MM.1S (cell line): ENCODE results near the gene PARP1.

Experiments used
- DNase-seq: peaks from one replicate; pipeline ENCODE4 v3.0.0-alpha.2; 2015
- H2AFZ ChIP-seq: fragments of 300-600 bp; sonication (generic); 2 replicates; pipeline ENCODE4 v1.6.0; 2016; ENCODE audit warnings: antibody characterized with exemption, low read length
- H3F3A ChIP-seq: fragments of 300-600 bp; sonication (generic); 2 replicates; pipeline ENCODE4 v1.6.1; 2016; ENCODE audit warnings: mild to moderate bottlenecking, antibody characterized with exemption, low read length, moderate library complexity, mixed read lengths; ENCODE audit not compliant: insufficient read depth
- H3K27ac ChIP-seq: fragments of 300-600 bp; sonication (generic); 2 replicates; pipeline ENCODE4 v1.5.1; 2016; ENCODE audit warnings: mild to moderate bottlenecking, low read length
- H3K27me3 ChIP-seq: fragments of 300-600 bp; sonication (generic); replicated peaks from 2 replicates; pipeline ENCODE4 v1.6.0; 2016; ENCODE audit warnings: low read length; ENCODE audit not compliant: insufficient read depth
- H3K36me3 ChIP-seq: fragments of 300-600 bp; sonication (generic); replicated peaks from 2 replicates; pipeline ENCODE4 v1.6.1; 2016; ENCODE audit warnings: mild to moderate bottlenecking, low read length, mixed read lengths; ENCODE audit not compliant: insufficient read depth
- H3K4me1 ChIP-seq: fragments of 300-600 bp; sonication (generic); 2 replicates; pipeline ENCODE4 v1.6.1; 2016; ENCODE audit warnings: low read length, mixed read lengths
- H3K4me2 ChIP-seq: fragments of 300-600 bp; sonication (generic); 2 replicates; pipeline ENCODE4 v1.6.0; 2016; ENCODE audit warnings: low read depth, low read length
- H3K4me3 ChIP-seq: fragments of 300-600 bp; sonication (generic); 2 replicates; pipeline ENCODE4 v1.5.1; 2016; ENCODE audit warnings: low read length, mixed read lengths
- H3K79me2 ChIP-seq: fragments of 300-600 bp; sonication (generic); 2 replicates; pipeline ENCODE4 v1.6.1; 2016; ENCODE audit warnings: mixed run types, low read length, mixed read lengths
- H3K9ac ChIP-seq: fragments of 300-600 bp; sonication (generic); 2 replicates; pipeline ENCODE4 v1.6.1; 2016; ENCODE audit warnings: low read length, mixed read lengths
- H3K9me2 ChIP-seq: fragments of 300-600 bp; sonication (generic); replicated peaks from 2 replicates; pipeline ENCODE4 v1.6.1; 2016; ENCODE audit warnings: mild to moderate bottlenecking, low read length, mixed read lengths; ENCODE audit not compliant: insufficient read depth
- H3K9me3 ChIP-seq: fragments of 300-600 bp; sonication (generic); replicated peaks from 2 replicates; pipeline ENCODE4 v1.6.1; 2016; ENCODE audit warnings: mild to moderate bottlenecking, low read length, mixed read lengths; ENCODE audit not compliant: insufficient read depth
- H4K20me1 ChIP-seq: fragments of 300-600 bp; sonication (generic); 2 replicates; pipeline ENCODE4 v1.6.1; 2016; ENCODE audit warnings: mild to moderate bottlenecking, low read length, moderate library complexity, mixed read lengths; ENCODE audit not compliant: insufficient read depth
- EZH2 ChIP-seq: fragments of 300-600 bp; sonication (generic); optimal IDR thresholded peaks from 2 replicates; pipeline ENCODE3; 2017; ENCODE audit warnings: low read depth, mild to moderate bottlenecking, antibody characterized with exemption, low read length, mixed read lengths
- EZH2phosphoT487 ChIP-seq: fragments of 300-600 bp; sonication (generic); IDR thresholded peaks from 2 replicates; pipeline ENCODE4 v1.6.1; 2018; ENCODE audit warnings: antibody characterized with exemption, low read length
- TF ChIP-seq, protein P1 (sequence below): fragments of 300-600 bp; sonication (generic); IDR thresholded peaks from 2 replicates; pipeline ENCODE4 v1.5.1; 2016; ENCODE audit warnings: antibody characterized with exemption, low read length, mixed read lengths

PARP1 gene

DNA sequence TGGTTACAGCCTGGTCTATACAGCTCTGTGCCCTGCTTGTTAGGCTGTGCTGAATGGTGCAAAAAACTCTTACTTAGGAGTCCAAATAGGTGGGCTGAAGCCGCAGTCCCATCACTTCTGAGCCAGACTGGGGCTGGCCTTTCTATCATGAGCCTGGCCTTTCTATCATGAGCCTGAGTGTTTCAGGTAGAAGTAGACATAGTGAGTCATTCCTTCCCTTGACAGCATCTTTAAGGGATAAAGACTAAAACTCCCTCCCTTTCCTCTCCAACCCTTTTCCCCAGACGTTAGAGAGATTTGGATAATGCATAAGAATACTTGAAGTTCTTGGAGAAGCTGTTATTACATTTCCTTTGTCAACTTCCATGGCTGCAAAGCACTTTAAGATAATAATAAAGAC is 46.5 kb upstream of the PARP1 start:
- Histone ChIP-seq H3K27me3 (no peaks in the 10 kb centered on the region), H3K4me3 (no peak overlapping the region), H3K36me3 (no peaks in the 10 kb centered on the region), H2AFZ (no peak overlapping the region), H3K4me2 (no peak overlapping the region), H3K4me1 (no peaks in the 10 kb centered on the region), H3K79me2 (no peaks in the 10 kb centered on the region), H3F3A (no peaks in the 10 kb centered on the region), H3K27ac (no peak overlapping the region), H3K9me2 (no peaks in the 10 kb centered on the region), H3K9me3 (no peaks in the 10 kb centered on the region), H4K20me1 (no peaks in the 10 kb centered on the region), H3K9ac (no peak overlapping the region)
- TF ChIP-seq EZH2phosphoT487 = no peak
- TF ChIP-seq, protein P1, sequence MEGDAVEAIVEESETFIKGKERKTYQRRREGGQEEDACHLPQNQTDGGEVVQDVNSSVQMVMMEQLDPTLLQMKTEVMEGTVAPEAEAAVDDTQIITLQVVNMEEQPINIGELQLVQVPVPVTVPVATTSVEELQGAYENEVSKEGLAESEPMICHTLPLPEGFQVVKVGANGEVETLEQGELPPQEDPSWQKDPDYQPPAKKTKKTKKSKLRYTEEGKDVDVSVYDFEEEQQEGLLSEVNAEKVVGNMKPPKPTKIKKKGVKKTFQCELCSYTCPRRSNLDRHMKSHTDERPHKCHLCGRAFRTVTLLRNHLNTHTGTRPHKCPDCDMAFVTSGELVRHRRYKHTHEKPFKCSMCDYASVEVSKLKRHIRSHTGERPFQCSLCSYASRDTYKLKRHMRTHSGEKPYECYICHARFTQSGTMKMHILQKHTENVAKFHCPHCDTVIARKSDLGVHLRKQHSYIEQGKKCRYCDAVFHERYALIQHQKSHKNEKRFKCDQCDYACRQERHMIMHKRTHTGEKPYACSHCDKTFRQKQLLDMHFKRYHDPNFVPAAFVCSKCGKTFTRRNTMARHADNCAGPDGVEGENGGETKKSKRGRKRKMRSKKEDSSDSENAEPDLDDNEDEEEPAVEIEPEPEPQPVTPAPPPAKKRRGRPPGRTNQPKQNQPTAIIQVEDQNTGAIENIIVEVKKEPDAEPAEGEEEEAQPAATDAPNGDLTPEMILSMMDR = no peak
- no peak for TF ChIP-seq EZH2
- no peak for DNase-seq

GRCh38 chr1:226453015-226453704 is 45.3 kb upstream of the PARP1 start:
- Histone ChIP-seq H3K4me1 (no peaks in the 10 kb centered on the region), H3K4me2 (no peak overlapping the region), H3F3A (no peaks in the 10 kb centered on the region), H3K27ac (no peak overlapping the region), H3K79me2 (no peaks in the 10 kb centered on the region), H3K4me3 (no peak overlapping the region), H3K27me3 (no peaks in the 10 kb centered on the region), H3K9me3 (no peaks in the 10 kb centered on the region), H3K9me2 (no peaks in the 10 kb centered on the region), H2AFZ (no peak overlapping the region), H3K36me3 (no peaks in the 10 kb centered on the region), H4K20me1 (no peaks in the 10 kb centered on the region), H3K9ac (no peak overlapping the region)
- no peak for DNase-seq
- no peak for TF ChIP-seq EZH2
- TF ChIP-seq, protein P1 = no peak
- TF ChIP-seq EZH2phosphoT487 = no peak

- DNase-seq = no peak
- Histone ChIP-seq H4K20me1 (no peaks in the 10 kb centered on the region), H3K36me3 (no peaks in the 10 kb centered on the region), H3K27me3 (no peaks in the 10 kb centered on the region), H2AFZ (no peak overlapping the region), H3K4me3 (no peak overlapping the region), H3K9me2 (no peaks in the 10 kb centered on the region), H3K79me2 (no peaks in the 10 kb centered on the region), H3K9ac (no peak overlapping the region), H3K4me1 (peaks cover 4% of the 10 kb centered on the region), H3K27ac (no peak overlapping the region), H3K4me2 (no peak overlapping the region), H3K9me3 (no peaks in the 10 kb centered on the region), H3F3A (peaks cover 4% of the 10 kb centered on the region; the same call in 1 of the 2 replicates)
- TF ChIP-seq, protein P1 = no peak
- TF ChIP-seq EZH2 (no peak), EZH2phosphoT487 (no peak)
These were observed 42.8 kb upstream of the PARP1 start for GRCh38 chr1:226450688-226451087.
